Measurements from ENCODE around the gene GMCL1.
A peak's percentile ranks its signal among the peaks of the same experiment; 100 is the strongest.

The GMCL1 gene

GRCh38 chr2:69914950-69915945 lies 85.8 kb downstream of the GMCL1 start, which contains the start of gene MXD1:
TSS of gene MXD1 (plus strand) at chr2:69915109. CDS start at chr2:69915331, 222 bp downstream.
- Histone ChIP-seq H3F3A (ENCODE audit: insufficient read depth, low read length) (peaks cover 17% of the 10 kb centered on the region; the same call in 1 of the 2 replicates), H4K20me1 (ENCODE audit: insufficient read depth, low read length) (no peaks in the 10 kb centered on the region), H3K79me2 (ENCODE audit: low read length) (peaks cover 16% of the 10 kb centered on the region; the same call in 1 of the 2 replicates), H3K4me2 (ENCODE audit: low read depth, low read length) (peak within 1 kb of the TSS; percentile 84), H2AFZ (ENCODE audit: low read length) (peak within 1 kb of the TSS; percentile 83), H3K9ac (ENCODE audit: low read length) (peak within 1 kb of the TSS; percentile 91), H3K9me3 (replicated peaks; ENCODE audit: insufficient read depth, low read length) (no peaks in the 10 kb centered on the region), H3K27ac (ENCODE audit: low read length) (peak within 1 kb of the TSS; percentile 88), H3K4me3 (ENCODE audit: low read length) (peak within 1 kb of the TSS; percentile 84), H3K9me2 (replicated peaks; ENCODE audit: insufficient read depth, low read length) (no peaks in the 10 kb centered on the region), H3K4me1 (ENCODE audit: low read length) (peaks cover 12% of the 10 kb centered on the region; the same call in 1 of the 2 replicates), H3K36me3 (replicated peaks; ENCODE audit: insufficient read depth, low read length) (no peaks in the 10 kb centered on the region), H3K27me3 (replicated peaks; ENCODE audit: insufficient read depth, low read length) (no peaks in the 10 kb centered on the region)
- TF ChIP-seq, protein P1, sequence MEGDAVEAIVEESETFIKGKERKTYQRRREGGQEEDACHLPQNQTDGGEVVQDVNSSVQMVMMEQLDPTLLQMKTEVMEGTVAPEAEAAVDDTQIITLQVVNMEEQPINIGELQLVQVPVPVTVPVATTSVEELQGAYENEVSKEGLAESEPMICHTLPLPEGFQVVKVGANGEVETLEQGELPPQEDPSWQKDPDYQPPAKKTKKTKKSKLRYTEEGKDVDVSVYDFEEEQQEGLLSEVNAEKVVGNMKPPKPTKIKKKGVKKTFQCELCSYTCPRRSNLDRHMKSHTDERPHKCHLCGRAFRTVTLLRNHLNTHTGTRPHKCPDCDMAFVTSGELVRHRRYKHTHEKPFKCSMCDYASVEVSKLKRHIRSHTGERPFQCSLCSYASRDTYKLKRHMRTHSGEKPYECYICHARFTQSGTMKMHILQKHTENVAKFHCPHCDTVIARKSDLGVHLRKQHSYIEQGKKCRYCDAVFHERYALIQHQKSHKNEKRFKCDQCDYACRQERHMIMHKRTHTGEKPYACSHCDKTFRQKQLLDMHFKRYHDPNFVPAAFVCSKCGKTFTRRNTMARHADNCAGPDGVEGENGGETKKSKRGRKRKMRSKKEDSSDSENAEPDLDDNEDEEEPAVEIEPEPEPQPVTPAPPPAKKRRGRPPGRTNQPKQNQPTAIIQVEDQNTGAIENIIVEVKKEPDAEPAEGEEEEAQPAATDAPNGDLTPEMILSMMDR (IDR thresholded peaks at IDR 0.05; ENCODE audit: low read length) = no peak
- no peak for TF ChIP-seq EZH2phosphoT487 (IDR thresholded peaks at IDR 0.05; ENCODE audit: low read length)
- TF ChIP-seq EZH2 (optimal IDR thresholded peaks at IDR 0.05; ENCODE audit: low read depth, low read length) = no peak
- DNase-seq = no peak

GRCh38 chr2:69916106-69916505 lies 86.6 kb downstream of the GMCL1 start:
- H3K4me2 ChIP-seq (ENCODE audit: low read depth, low read length) = peak overlapping the region; percentile 70
- TF ChIP-seq EZH2 (optimal IDR thresholded peaks at IDR 0.05; ENCODE audit: low read depth, low read length) (no peak), EZH2phosphoT487 (IDR thresholded peaks at IDR 0.05; ENCODE audit: low read length) (no peak)
- TF ChIP-seq, protein P1 (IDR thresholded peaks at IDR 0.05; ENCODE audit: low read length) = no peak
- H3K9me2 ChIP-seq (replicated peaks; ENCODE audit: insufficient read depth, low read length) = no peaks in the 10 kb centered on the region
- H4K20me1 ChIP-seq (ENCODE audit: insufficient read depth, low read length) = no peaks in the 10 kb centered on the region
- H3K27ac ChIP-seq (ENCODE audit: low read length) = no peak overlapping the region
- H3K9ac ChIP-seq (ENCODE audit: low read length) = peak overlapping the region; percentile 83; the same call in 1 of the 2 replicates
- H3K4me1 ChIP-seq (ENCODE audit: low read length) = peaks cover 12% of the 10 kb centered on the region; the same call in 1 of the 2 replicates
- no peaks in the 10 kb centered on the region for H3K27me3 ChIP-seq (replicated peaks; ENCODE audit: insufficient read depth, low read length)
- H3K79me2 ChIP-seq (ENCODE audit: low read length) = peaks cover 16% of the 10 kb centered on the region; the same call in 1 of the 2 replicates
- peak overlapping the region; percentile 83; the same call in 1 of the 2 replicates for H2AFZ ChIP-seq (ENCODE audit: low read length)
- H3F3A ChIP-seq (ENCODE audit: insufficient read depth, low read length) = peaks cover 17% of the 10 kb centered on the region; the same call in 1 of the 2 replicates
- no peak for DNase-seq
- no peaks in the 10 kb centered on the region for H3K9me3 ChIP-seq (replicated peaks; ENCODE audit: insufficient read depth, low read length)
- no peaks in the 10 kb centered on the region for H3K36me3 ChIP-seq (replicated peaks; ENCODE audit: insufficient read depth, low read length)
- peak overlapping the region; percentile 84 for H3K4me3 ChIP-seq (ENCODE audit: low read length)

GRCh38 chr2:69917852-69918251 lies 88.4 kb downstream of the GMCL1 start:
- DNase-seq = no peak
- no peak overlapping the region for H2AFZ ChIP-seq (ENCODE audit: low read length)
- H3K4me3 ChIP-seq (ENCODE audit: low read length) = no peak overlapping the region
- H3K9ac ChIP-seq (ENCODE audit: low read length) = no peak overlapping the region
- H3K36me3 ChIP-seq (replicated peaks; ENCODE audit: insufficient read depth, low read length) = no peaks in the 10 kb centered on the region
- peaks cover 7% of the 10 kb centered on the region; the same call in 1 of the 2 replicates for H3F3A ChIP-seq (ENCODE audit: insufficient read depth, low read length)
- no peaks in the 10 kb centered on the region for H4K20me1 ChIP-seq (ENCODE audit: insufficient read depth, low read length)
- H3K9me3 ChIP-seq (replicated peaks; ENCODE audit: insufficient read depth, low read length) = no peaks in the 10 kb centered on the region
- no peaks in the 10 kb centered on the region for H3K27me3 ChIP-seq (replicated peaks; ENCODE audit: insufficient read depth, low read length)
- no peak overlapping the region for H3K4me2 ChIP-seq (ENCODE audit: low read depth, low read length)
- no peak for TF ChIP-seq EZH2 (optimal IDR thresholded peaks at IDR 0.05; ENCODE audit: low read depth, low read length)
- TF ChIP-seq EZH2phosphoT487 (IDR thresholded peaks at IDR 0.05; ENCODE audit: low read length) = no peak
- TF ChIP-seq, protein P1 (IDR thresholded peaks at IDR 0.05; ENCODE audit: low read length) = no peak
- no peaks in the 10 kb centered on the region for H3K9me2 ChIP-seq (replicated peaks; ENCODE audit: insufficient read depth, low read length)
- H3K79me2 ChIP-seq (ENCODE audit: low read length) = peaks cover 16% of the 10 kb centered on the region; the same call in 1 of the 2 replicates
- H3K4me1 ChIP-seq (ENCODE audit: low read length) = peaks cover 9% of the 10 kb centered on the region; the same call in 1 of the 2 replicates
- H3K27ac ChIP-seq (ENCODE audit: low read length) = no peak overlapping the region

Measured in MM.1S (cell line).